Panc1 (cell line): Measurements from ENCODE around the gene N4BP3. TPM values are rescaled to one million over a fixed set of nuclear protein-coding genes. Genes with fewer than 3 reads are reported as not detected.

ENCODE experiments used
- ATAC-seq: fragments of 200-7000 bp; cut with Tn5 transposase; 2 replicates; pipeline ENCODE4 v1.9.1; 2020; ENCODE audit warnings: mild to moderate bottlenecking, moderate library complexity
- BruUV-seq: library from RNA; stranded (reverse); fragments of 400-500 nt; replicated peaks from 2 replicates; lab custom pipeline; 2021; lab: Mats Ljungman, UMichigan
- CTCF ChIA-PET: fragments of 300-600 bp; sonication (Branson Sonifier 250); formaldehyde crosslinking; loops from one replicate; lab custom pipeline; 2022; ENCODE audit warnings: antibody characterized with exemption; lab: Charles Lee
- POLR2A ChIA-PET: fragments of 300-600 bp; sonication (Branson Sonifier 250); formaldehyde crosslinking; loops from one replicate; lab custom pipeline; 2022; ENCODE audit warnings: antibody characterized with exemption; lab: Charles Lee
- DNase-seq: peaks from one replicate; pipeline ENCODE4 v3.0.0-alpha.2; 2010; ENCODE audit warnings: low read depth, low spot score
- H3K27ac ChIP-seq: 2 replicates; pipeline ENCODE4 v1.5.1; 2011; ENCODE audit warnings: mild to moderate bottlenecking, low read length, inconsistent platforms
- H3K27me3 ChIP-seq: fragments of 200-500 bp; sonication (Bioruptor generic); 2 replicates; pipeline ENCODE4 v1.6.0; 2014; ENCODE audit warnings: low read length, inconsistent platforms; ENCODE audit not compliant: control insufficient read depth, insufficient read depth
- H3K36me3 ChIP-seq: fragments of 200-500 bp; sonication (Bioruptor generic); 2 replicates; pipeline ENCODE4 v1.5.1; 2014; ENCODE audit warnings: inconsistent platforms, mild to moderate bottlenecking, low read length, moderate library complexity; ENCODE audit not compliant: control insufficient read depth, insufficient read depth
- H3K4me1 ChIP-seq: 2 replicates; pipeline ENCODE4 v1.5.1; 2011; ENCODE audit warnings: inconsistent platforms, mild to moderate bottlenecking, low read length, moderate library complexity; ENCODE audit not compliant: control insufficient read depth, insufficient read depth
- H3K4me3 ChIP-seq, 2 experiments: 2 replicates each; pipeline ENCODE4 v1.5.1; 2011 to 2012; ENCODE audit warnings: low read depth in 2 of 2, low read length in 2 of 2, mild to moderate bottlenecking in 2 of 2, inconsistent platforms in 1 of 2, moderate library complexity in 1 of 2
- H3K9me3 ChIP-seq: fragments of 200-500 bp; sonication (Bioruptor generic); 2 replicates; pipeline ENCODE4 v1.5.1; 2014; ENCODE audit warnings: low read depth, mild to moderate bottlenecking, inconsistent platforms, low read length, moderate library complexity; ENCODE audit not compliant: control insufficient read depth, insufficient read depth
- POLR2AphosphoS5 ChIP-seq: IDR thresholded peaks from 2 replicates; pipeline ENCODE4 v1.6.1; 2012; ENCODE audit warnings: mild to moderate bottlenecking, low read depth, low read length, moderate library complexity
- REST ChIP-seq, 2 experiments: IDR thresholded peaks; 2 replicates each; pipeline ENCODE4 v1.6.1; 2011 to 2012; ENCODE audit warnings: low read depth in 2 of 2, control low read depth in 1 of 2, low read length in 1 of 2, mild to moderate bottlenecking in 1 of 2, moderate library complexity in 1 of 2; ENCODE audit not compliant: insufficient read depth in 1 of 2
- SIN3A ChIP-seq: IDR thresholded peaks from 2 replicates; pipeline ENCODE4 v1.6.1; 2012; ENCODE audit warnings: low read depth, mild to moderate bottlenecking, low read length, moderate library complexity, borderline replicate concordance; ENCODE audit not compliant: insufficient read depth
- TCF7L2 ChIP-seq: IDR thresholded peaks from 2 replicates; pipeline ENCODE4 v1.6.1; 2011; ENCODE audit warnings: mild to moderate bottlenecking, low read depth, low read length, inconsistent platforms
- in situ Hi-C: cut with HindIII; loops from 2 replicates; pipeline ENCODE4 v1.10.0; 2016; ENCODE audit warnings: low sequenced_read_pairs, low pct_unique_long_range_greater_than_20kb
- intact Hi-C: fragments of 100-400 bp; cut with micrococcal nuclease; formaldehyde crosslinking; loops from one replicate; pipeline ENCODE4 v1.10.0; 2022; ENCODE audit not compliant: unreplicated experiment
- total RNA-seq: library from RNA; stranded (reverse); gene quantifications from one replicate; pipeline ENCODE4 v1.2.1, GENCODE V29; 2021; ENCODE audit not compliant: unreplicated experiment
- TF ChIP-seq, protein P1 (sequence below): fragments of 450-650 bp; IDR thresholded peaks from 2 replicates; pipeline ENCODE4 v1.5.1; 2017; ENCODE audit warnings: mild to moderate bottlenecking

The N4BP3 gene
- total RNA-seq, 1 experiment from 2014 or later, result 2.3 TPM

GRCh38 chr5:178116143-178116885 lies 3.0 kb downstream of the N4BP3 start:
- in situ Hi-C loops, result no loop called here
- no peak for ATAC-seq
- POLR2A ChIA-PET, result interaction anchor here (0.6 kb wide), 1 partner anchor 12 kb away, joined by 5 read pairs; no protein-coding TSS in a partner anchor

GRCh38 chr5:178117923-178118701 lies 4.8 kb downstream of the N4BP3 start:
- Histone ChIP-seq H3K36me3 (no peaks in the 10 kb centered on the region), H3K9me3 (no peaks in the 10 kb centered on the region), H3K27me3 (no peaks in the 10 kb centered on the region), H3K27ac (no peak overlapping the region), H3K4me3 (no peak overlapping the region), H3K4me1 (peaks cover 14% of the 10 kb centered on the region)
- BruUV-seq, result no TSS peak
- ATAC-seq (no peak), DNase-seq (no peak)
- intact Hi-C loops (no loop called here), in situ Hi-C loops (no loop called here)
- POLR2A ChIA-PET, result no interaction called here
- CTCF ChIA-PET, result no interaction called here
- TF ChIP-seq POLR2AphosphoS5 (no peak), REST (IDR thresholded peaks at IDR 0.05; ENCODE audit: insufficient read depth in 1 of 2, low read depth in 2 of 2, low read length in 1 of 2) (no peak), SIN3A (no peak), TCF7L2 (no peak)
- TF ChIP-seq, protein P1, sequence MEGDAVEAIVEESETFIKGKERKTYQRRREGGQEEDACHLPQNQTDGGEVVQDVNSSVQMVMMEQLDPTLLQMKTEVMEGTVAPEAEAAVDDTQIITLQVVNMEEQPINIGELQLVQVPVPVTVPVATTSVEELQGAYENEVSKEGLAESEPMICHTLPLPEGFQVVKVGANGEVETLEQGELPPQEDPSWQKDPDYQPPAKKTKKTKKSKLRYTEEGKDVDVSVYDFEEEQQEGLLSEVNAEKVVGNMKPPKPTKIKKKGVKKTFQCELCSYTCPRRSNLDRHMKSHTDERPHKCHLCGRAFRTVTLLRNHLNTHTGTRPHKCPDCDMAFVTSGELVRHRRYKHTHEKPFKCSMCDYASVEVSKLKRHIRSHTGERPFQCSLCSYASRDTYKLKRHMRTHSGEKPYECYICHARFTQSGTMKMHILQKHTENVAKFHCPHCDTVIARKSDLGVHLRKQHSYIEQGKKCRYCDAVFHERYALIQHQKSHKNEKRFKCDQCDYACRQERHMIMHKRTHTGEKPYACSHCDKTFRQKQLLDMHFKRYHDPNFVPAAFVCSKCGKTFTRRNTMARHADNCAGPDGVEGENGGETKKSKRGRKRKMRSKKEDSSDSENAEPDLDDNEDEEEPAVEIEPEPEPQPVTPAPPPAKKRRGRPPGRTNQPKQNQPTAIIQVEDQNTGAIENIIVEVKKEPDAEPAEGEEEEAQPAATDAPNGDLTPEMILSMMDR, result no peak

More at GRCh38 chr5:178116143-178116885, 3.0 kb downstream of the N4BP3 start:
- no peaks in the 10 kb centered on the region for H3K36me3 ChIP-seq
- CTCF ChIA-PET, result no interaction called here
- no peaks in the 10 kb centered on the region; the same call in 1 of the 2 replicates for H3K27me3 ChIP-seq
- intact Hi-C loops, result no loop called here
- H3K9me3 ChIP-seq, result no peaks in the 10 kb centered on the region
- no TSS peak for BruUV-seq
- peaks cover 14% of the 10 kb centered on the region for H3K4me1 ChIP-seq
- H3K4me3 ChIP-seq, result no peak overlapping the region
- DNase-seq, result no peak
- no peak overlapping the region for H3K27ac ChIP-seq
- TF ChIP-seq, protein P1, result no peak
